Activated CD4-positive, alpha-beta memory T cell treated with anti-CD3 and anti-CD28 coated beads for 36 hours (primary cell): ENCODE measurements around the gene CYP27C1. TPM values are rescaled to one million over a fixed set of nuclear protein-coding genes. Genes with fewer than 3 reads are reported as not detected.

Source experiments
- CTCF ChIA-PET: fragments of 350-600 bp; sonication (Branson Sonifier 250); formaldehyde crosslinking; loops from one replicate; lab custom pipeline; 2021; ENCODE audit warnings: antibody characterized with exemption, inconsistent platforms; lab: Charles Lee
- POLR2A ChIA-PET: fragments of 350-600 bp; sonication (Branson Sonifier 250); formaldehyde crosslinking; loops from one replicate; lab custom pipeline; 2021; ENCODE audit warnings: antibody characterized with exemption; lab: Charles Lee
- DNase-seq: peaks from one replicate; pipeline ENCODE4 v3.0.0-alpha.2; 2020
- H3K27ac Mint-ChIP-seq: one replicate; pipeline ENCODE4 v1.8.0; 2021; ENCODE audit warnings: mixed read lengths
- H3K27me3 Mint-ChIP-seq: one replicate; pipeline ENCODE4 v1.8.0; 2021; ENCODE audit warnings: mixed read lengths
- H3K36me3 Mint-ChIP-seq: one replicate; pipeline ENCODE4 v1.8.0; 2021; ENCODE audit warnings: mixed read lengths
- H3K4me1 Mint-ChIP-seq: one replicate; pipeline ENCODE4 v1.8.0; 2021; ENCODE audit warnings: low read depth, mixed read lengths
- H3K4me3 Mint-ChIP-seq: one replicate; pipeline ENCODE4 v1.8.0; 2021; ENCODE audit warnings: mild to moderate bottlenecking, mixed read lengths
- H3K9me3 Mint-ChIP-seq: one replicate; pipeline ENCODE4 v1.8.0; 2021; ENCODE audit warnings: mixed read lengths
- intact Hi-C: fragments of 100-400 bp; cut with micrococcal nuclease; formaldehyde crosslinking; loops from one replicate; pipeline ENCODE4 v1.15.1; 2023
- total RNA-seq, 2 experiments: library from RNA; stranded (reverse); gene quantifications; one replicate each; pipeline ENCODE4 v1.2.3, GENCODE V29; 2021

Gene CYP27C1
- total RNA-seq, 2 experiments from 2014 or later: not detected

DNA sequence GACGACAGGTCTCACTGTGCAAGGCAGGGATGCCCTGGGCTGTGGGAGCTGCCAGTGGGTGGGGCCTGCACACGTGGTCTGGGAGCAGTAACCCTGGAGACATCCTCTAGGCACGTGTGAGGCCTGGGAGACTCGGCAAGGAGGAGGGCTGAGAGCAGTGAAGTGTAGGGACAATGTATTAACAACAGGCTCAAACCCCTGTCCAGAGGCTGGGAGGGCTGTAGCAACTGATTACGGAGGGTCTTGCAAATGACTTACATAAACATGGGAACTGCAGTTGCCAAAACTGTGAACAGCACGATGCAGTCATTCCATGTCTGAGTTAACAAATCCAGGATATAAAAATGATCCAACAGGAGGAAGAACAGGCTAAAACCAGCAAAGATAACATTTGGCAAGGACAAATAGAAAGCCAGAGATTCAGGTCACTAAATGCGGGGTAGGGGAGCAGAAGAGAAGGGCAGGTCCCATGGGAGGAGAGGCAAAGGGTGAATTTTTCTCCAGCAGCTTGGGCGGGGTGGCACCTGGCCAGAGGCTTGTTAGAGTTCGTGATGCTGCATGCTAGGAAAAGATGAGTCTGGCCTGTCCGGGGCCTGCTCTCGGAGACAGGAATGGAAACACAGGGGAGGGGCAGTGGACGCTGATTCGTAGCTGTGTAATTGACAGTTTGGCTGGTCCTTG lies 44.9 kb downstream of the CYP27C1 start:
- intact Hi-C loops: no loop called here
- H3K27me3 Mint-ChIP-seq: peaks cover 3% of the 10 kb centered on the region
- peaks cover 4% of the 10 kb centered on the region for H3K9me3 Mint-ChIP-seq
- CTCF ChIA-PET: interaction anchor here (2.4 kb wide), 1 partner anchor 106 kb away, joined by 17 read pairs; no protein-coding TSS in a partner anchor
- no peak for DNase-seq
- no peak overlapping the region for H3K27ac Mint-ChIP-seq
- H3K4me1 Mint-ChIP-seq: no peaks in the 10 kb centered on the region
- H3K4me3 Mint-ChIP-seq: no peak overlapping the region
- no peaks in the 10 kb centered on the region for H3K36me3 Mint-ChIP-seq
- POLR2A ChIA-PET: no interaction called here

DNA sequence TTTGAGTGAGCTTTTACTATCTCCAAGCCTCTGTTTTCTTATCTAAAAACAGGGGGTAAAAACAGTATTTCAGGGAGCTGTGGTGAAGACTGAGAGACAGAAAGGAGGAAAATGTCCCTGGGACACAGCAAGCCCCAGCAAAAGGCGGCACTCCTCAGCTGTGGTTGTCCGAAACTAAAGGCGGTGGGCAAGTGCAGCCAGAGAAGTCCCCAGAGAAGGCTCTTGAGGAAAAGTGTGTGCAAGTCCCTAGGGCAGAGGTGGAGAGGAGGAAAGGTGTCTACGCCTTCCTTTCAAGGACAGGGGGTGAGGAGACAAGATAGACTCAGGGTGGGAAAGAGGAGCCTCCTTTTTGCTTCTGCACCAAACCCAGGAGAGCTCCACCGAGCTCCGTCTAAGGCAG lies 45.5 kb downstream of the CYP27C1 start:
- peaks cover 3% of the 10 kb centered on the region for H3K27me3 Mint-ChIP-seq
- no peaks in the 10 kb centered on the region for H3K36me3 Mint-ChIP-seq
- no peaks in the 10 kb centered on the region for H3K9me3 Mint-ChIP-seq
- H3K27ac Mint-ChIP-seq: no peak overlapping the region
- H3K4me3 Mint-ChIP-seq: no peak overlapping the region
- intact Hi-C loops: no loop called here
- ChIA-PET POLR2A (no interaction called here), CTCF (interaction anchor here (2.4 kb wide), 1 partner anchor 106 kb away, joined by 17 read pairs; no protein-coding TSS in a partner anchor)
- no peak for DNase-seq
- no peaks in the 10 kb centered on the region for H3K4me1 Mint-ChIP-seq

DNA sequence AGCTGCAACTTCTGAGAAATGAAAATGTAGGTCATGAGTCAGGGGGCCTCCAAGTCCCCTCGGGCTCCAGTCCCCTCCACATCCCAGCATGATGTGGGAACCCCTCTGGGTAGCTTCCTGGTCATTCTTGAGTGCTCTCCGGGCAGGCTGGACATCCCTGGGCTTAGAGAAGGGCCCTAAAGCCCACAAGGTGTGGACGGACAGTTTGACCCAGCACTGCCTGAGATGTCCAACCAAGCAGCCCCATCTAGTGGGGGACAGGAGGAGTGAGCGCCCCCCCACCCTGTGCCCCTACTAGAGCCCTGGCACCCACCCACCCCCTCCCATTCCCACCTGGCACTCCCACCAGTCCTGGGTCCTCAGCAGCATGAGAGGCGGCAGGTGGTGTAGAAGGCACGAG lies 46.0 kb downstream of the CYP27C1 start:
- Mint-ChIP-seq H3K36me3 (no peaks in the 10 kb centered on the region), H3K4me3 (no peak overlapping the region), H3K27ac (no peak overlapping the region), H3K27me3 (peaks cover 3% of the 10 kb centered on the region), H3K4me1 (no peaks in the 10 kb centered on the region), H3K9me3 (no peaks in the 10 kb centered on the region)
- CTCF ChIA-PET: interaction anchor here (1.2 to 2.4 kb wide), 2 partner anchors 105 to 125 kb away, joined by 3 to 17 read pairs; no protein-coding TSS in a partner anchor
- intact Hi-C loops: no loop called here
- POLR2A ChIA-PET: no interaction called here
- DNase-seq: peak; percentile 13

DNA sequence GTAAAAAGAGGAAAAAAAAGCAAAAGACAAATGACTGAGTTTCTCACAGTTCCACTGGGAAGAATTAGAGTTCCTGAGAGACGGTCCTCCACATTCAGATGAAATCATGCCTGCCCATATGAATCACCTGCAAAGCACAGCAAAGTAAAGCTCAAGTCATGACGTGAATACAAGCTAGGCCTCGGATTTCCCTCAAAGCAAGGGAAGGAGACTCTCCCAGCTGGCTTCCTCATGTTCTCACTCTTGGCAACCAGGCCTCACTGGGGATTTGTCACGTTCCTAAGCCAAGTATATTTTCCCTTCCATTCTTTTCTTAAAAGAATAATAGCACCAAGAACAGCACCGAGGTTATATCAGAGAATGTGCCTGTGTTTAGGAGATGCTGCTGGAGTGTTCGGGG lies 47.0 kb downstream of the CYP27C1 start:
- ChIA-PET CTCF (interaction anchor here (1.2 to 2.4 kb wide), 2 partner anchors 104 to 126 kb away, joined by 3 to 17 read pairs; no protein-coding TSS in a partner anchor), POLR2A (no interaction called here)
- Mint-ChIP-seq H3K9me3 (no peaks in the 10 kb centered on the region), H3K27ac (no peak overlapping the region), H3K27me3 (no peaks in the 10 kb centered on the region), H3K36me3 (no peaks in the 10 kb centered on the region), H3K4me3 (no peak overlapping the region), H3K4me1 (no peaks in the 10 kb centered on the region)
- intact Hi-C loops: no loop called here
- no peak for DNase-seq

DNA sequence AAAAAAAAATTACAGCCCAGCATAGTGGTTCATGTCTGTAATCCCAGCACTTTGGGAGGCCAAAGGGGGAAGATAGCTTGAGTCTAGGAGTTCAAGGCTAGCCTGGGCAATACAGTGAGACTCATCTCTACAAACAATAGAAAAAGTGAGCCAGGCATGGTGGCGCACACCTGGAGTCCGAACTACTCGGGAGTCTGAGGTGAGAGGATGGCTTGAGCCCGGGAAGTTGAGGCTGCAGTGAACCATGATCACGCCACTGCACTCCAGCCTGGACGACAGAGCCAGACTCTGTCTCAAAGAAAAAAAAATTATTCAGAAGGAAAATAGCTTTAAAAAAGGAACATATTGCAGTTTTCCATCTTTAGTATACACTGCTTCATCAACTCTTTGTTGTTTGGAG lies 47.8 kb downstream of the CYP27C1 start:
- POLR2A ChIA-PET: no interaction called here
- Mint-ChIP-seq H3K27me3 (no peaks in the 10 kb centered on the region), H3K4me1 (no peaks in the 10 kb centered on the region), H3K9me3 (no peaks in the 10 kb centered on the region), H3K27ac (no peak overlapping the region), H3K4me3 (no peak overlapping the region), H3K36me3 (no peaks in the 10 kb centered on the region)
- intact Hi-C loops: no loop called here
- no peak for DNase-seq
- CTCF ChIA-PET: no interaction called here

DNA sequence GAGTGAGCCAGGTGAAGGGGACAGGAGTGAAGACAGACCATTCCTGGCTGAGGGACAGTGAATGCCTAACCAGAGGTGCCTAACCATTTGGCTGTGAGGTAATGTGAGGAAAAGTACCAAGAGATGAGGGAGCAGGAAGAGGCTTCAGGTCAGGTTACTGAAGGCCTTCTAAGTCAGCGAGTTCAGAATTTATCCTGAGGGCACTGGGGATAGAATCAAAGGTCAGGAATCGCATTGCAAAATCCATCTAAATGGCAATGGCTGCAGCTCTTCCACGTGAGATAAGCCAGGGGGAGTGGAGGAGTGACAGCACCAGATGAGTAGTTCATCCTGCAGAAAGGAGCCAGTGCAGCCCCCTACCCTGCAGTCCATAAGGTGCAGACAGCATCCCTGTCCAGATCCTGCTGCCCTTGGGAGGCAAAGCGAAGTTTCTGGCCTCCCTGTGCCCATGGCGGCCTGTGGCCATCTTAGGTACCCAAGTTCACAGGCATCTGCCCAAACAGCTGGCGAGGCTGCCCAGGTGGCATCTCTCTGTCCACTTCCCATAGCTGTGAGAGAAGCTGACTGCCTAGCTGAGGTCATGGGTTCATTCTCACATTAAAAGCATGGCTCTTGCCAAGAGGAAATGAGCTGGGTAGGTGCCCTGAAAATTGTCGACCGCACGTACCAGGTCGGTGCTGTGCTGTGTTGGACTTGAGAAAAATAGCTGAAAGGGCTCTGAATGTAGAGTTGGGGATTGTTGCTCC lies 49.5 kb downstream of the CYP27C1 start:
- intact Hi-C loops: no loop called here
- no peak overlapping the region for H3K27ac Mint-ChIP-seq
- DNase-seq: no peak
- CTCF ChIA-PET: no interaction called here
- H3K9me3 Mint-ChIP-seq: no peaks in the 10 kb centered on the region
- H3K4me1 Mint-ChIP-seq: no peaks in the 10 kb centered on the region
- no peaks in the 10 kb centered on the region for H3K27me3 Mint-ChIP-seq
- H3K36me3 Mint-ChIP-seq: no peaks in the 10 kb centered on the region
- POLR2A ChIA-PET: no interaction called here
- H3K4me3 Mint-ChIP-seq: no peak overlapping the region

DNA sequence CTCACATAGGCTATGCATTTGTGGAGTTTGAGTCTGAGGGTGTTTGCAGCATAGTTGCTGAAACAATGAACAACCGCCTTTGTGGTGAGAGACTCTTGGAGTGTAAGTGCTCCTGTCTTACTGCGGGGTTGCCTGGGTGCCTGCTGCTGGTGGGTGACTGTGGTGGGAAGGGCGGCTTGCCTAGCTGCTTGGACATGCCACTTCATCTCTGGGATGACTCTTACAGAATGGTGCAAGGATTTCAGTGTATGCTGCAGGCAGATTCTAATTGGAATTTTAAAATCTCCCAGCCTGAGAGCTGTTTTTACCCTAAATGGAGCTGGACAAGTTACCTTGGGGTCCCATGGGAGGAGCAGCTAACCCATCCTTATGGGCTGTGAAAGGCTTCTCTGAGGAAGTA lies 50.1 kb downstream of the CYP27C1 start:
- no peaks in the 10 kb centered on the region for H3K27me3 Mint-ChIP-seq
- DNase-seq: no peak
- intact Hi-C loops: no loop called here
- no peak overlapping the region for H3K4me3 Mint-ChIP-seq
- POLR2A ChIA-PET: no interaction called here
- H3K9me3 Mint-ChIP-seq: no peaks in the 10 kb centered on the region
- no peak overlapping the region for H3K27ac Mint-ChIP-seq
- H3K36me3 Mint-ChIP-seq: no peaks in the 10 kb centered on the region
- CTCF ChIA-PET: no interaction called here
- H3K4me1 Mint-ChIP-seq: no peaks in the 10 kb centered on the region

DNA sequence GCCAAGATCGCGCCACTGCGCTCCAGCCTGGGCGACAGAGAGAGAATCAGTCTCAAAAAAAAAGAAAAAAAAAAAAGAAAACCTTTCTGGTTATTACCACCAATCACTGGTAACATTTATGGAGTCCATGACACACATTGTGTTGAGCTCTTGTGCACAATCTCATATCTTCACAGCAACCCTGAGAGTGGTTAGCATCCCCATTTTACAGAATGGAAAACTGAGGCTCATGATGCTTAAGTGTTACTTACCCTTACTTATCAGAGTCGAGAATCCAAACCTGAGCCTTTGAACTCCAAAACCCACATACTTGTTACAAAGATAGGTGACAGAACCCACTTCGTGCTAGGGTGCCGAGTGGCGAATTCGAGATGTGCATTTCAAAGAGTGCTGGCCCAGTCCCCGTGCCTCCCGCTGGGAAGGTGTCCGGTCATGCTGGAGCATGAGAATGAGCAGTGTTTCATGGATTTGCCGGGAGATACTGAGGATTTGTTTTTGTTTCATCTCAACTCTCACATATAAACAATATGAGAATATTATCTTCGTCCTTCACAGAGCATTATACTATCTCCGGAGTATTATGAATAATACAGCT lies 50.9 kb downstream of the CYP27C1 start:
- no peak for DNase-seq
- no peak overlapping the region for H3K27ac Mint-ChIP-seq
- H3K4me3 Mint-ChIP-seq: no peak overlapping the region
- no peaks in the 10 kb centered on the region for H3K27me3 Mint-ChIP-seq
- ChIA-PET POLR2A (interaction anchor here (0.6 kb wide), 1 partner anchor 9 kb away, joined by 3 read pairs; no protein-coding TSS in a partner anchor), CTCF (no interaction called here)
- no peaks in the 10 kb centered on the region for H3K4me1 Mint-ChIP-seq
- intact Hi-C loops: no loop called here
- no peaks in the 10 kb centered on the region for H3K36me3 Mint-ChIP-seq
- H3K9me3 Mint-ChIP-seq: no peaks in the 10 kb centered on the region

DNA sequence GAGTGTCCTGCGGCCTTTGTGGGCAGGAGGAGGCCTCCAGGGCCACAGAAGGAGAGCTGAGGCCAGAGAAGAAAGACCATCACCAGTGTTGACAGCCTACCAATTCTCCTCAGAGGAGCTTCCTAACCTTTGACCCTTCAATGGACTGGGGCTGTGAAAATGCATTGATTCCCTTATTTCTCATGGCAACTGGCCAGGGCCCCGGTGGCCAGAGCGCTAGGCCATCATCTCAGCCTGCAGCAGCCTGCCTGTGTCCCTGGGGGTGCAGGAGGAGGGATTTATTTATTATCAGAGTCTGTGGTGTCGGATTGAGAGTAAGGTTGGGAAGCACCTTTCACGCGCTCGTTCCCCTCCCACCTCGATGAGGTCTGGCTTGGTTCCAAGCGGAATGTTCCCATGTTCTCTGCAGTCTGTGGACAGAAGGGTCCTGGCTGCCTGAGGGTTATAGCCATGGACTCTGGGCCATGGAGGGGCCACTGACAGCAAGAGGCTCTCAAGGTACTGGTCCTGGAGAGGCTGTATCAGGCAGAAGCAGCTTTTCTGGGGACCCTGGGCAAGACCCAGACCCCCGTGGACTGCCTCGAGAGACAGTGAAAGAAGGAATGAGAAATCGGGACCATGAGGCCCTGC lies 53.8 kb downstream of the CYP27C1 start:
- ChIA-PET CTCF (no interaction called here), POLR2A (no interaction called here)
- no peak overlapping the region for H3K4me3 Mint-ChIP-seq
- H3K27ac Mint-ChIP-seq: no peak overlapping the region
- H3K27me3 Mint-ChIP-seq: no peaks in the 10 kb centered on the region
- no peaks in the 10 kb centered on the region for H3K9me3 Mint-ChIP-seq
- H3K36me3 Mint-ChIP-seq: no peaks in the 10 kb centered on the region
- intact Hi-C loops: no loop called here
- no peak for DNase-seq
- no peaks in the 10 kb centered on the region for H3K4me1 Mint-ChIP-seq

DNA sequence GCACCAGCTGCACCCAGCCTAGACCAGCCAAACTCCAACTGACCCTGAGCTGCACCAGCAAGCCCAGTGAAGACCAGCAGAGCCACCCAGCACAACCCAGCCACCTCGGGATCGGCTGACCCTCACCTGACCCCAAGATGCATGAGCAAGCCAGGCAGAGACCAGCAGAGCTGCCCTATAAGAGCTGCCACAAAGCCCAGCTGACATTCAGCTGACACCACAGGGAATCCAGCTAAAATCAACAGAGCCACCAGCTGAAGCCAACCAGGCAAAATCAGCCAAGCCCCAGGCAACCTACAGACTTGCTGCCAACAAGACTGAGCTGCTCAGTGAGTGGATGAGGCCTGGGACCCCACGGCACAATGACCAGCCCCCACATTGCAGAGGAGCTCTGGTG lies 54.6 kb downstream of the CYP27C1 start:
- Mint-ChIP-seq H3K9me3 (no peaks in the 10 kb centered on the region), H3K27ac (no peak overlapping the region), H3K4me1 (no peaks in the 10 kb centered on the region), H3K36me3 (no peaks in the 10 kb centered on the region), H3K4me3 (no peak overlapping the region), H3K27me3 (no peaks in the 10 kb centered on the region)
- peak; percentile 7 for DNase-seq
- CTCF ChIA-PET: no interaction called here
- intact Hi-C loops: no loop called here
- POLR2A ChIA-PET: interaction anchor here (0.5 kb wide), 1 partner anchor 99 kb away, joined by 3 read pairs; no protein-coding TSS in a partner anchor

DNA sequence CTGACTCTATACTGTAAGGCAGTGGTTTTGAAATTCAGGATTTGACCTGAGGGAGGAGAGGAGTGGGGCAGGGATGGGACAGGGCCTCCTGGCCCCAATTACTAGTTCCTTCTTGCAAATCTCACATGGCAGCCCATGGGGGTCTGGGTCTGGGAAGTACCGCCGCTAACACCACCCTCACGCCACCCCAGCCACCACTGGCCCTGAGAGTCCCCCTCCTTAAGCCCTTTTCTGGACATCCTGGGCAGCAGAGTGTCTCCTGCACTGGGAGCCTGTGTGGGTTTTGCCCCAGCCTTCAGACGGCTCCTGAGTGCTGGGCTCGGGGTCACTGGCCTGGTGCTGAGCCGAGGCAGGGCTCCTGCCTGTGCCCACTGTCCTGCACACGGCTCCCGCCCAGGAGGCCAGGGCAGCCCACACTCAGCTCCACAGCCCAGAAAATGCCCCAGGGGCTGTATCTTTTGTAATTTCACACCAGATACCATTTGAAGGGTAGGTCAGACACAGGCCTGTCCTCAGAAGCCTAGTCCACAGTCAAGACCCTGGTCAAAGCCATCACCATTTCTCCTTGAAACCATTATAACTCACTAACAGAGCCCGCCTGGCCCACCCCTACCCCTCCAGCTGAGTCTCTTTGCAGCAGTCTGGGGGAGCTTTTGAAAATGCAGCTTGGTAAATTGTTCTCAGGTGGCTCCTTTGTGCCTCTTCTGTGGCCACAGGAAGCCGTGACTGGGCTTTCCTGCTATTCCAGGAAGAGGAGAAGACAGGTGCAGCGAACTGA lies 55.1 kb downstream of the CYP27C1 start:
- ChIA-PET CTCF (no interaction called here), POLR2A (interaction anchor here (0.5 kb wide), 1 partner anchor 100 kb away, joined by 3 read pairs; no protein-coding TSS in a partner anchor)
- Mint-ChIP-seq H3K27me3 (no peaks in the 10 kb centered on the region), H3K27ac (no peak overlapping the region), H3K36me3 (no peaks in the 10 kb centered on the region), H3K9me3 (no peaks in the 10 kb centered on the region), H3K4me3 (no peak overlapping the region), H3K4me1 (no peaks in the 10 kb centered on the region)
- intact Hi-C loops: no loop called here
- DNase-seq: peak; percentile 1
